GM18951 (cell line): ENCODE data around the gene MIEF1.

Source experiments
- POLR2A ChIP-seq: IDR thresholded peaks from 4 replicates; pipeline ENCODE4 v1.6.1; 2011; ENCODE audit warnings: mild to moderate bottlenecking; ENCODE audit not compliant: insufficient read length, insufficient read depth; ENCODE audit errors: extremely low read depth
- in situ Hi-C: fragments of 300-500 bp; cut with MboI; formaldehyde crosslinking; loops from one replicate; pipeline ENCODE4 v1.12.0; 2022; ENCODE audit warnings: low sequenced_read_pairs, mixed read lengths, inconsistent platforms; ENCODE audit not compliant: unreplicated experiment

MIEF1 gene

DNA sequence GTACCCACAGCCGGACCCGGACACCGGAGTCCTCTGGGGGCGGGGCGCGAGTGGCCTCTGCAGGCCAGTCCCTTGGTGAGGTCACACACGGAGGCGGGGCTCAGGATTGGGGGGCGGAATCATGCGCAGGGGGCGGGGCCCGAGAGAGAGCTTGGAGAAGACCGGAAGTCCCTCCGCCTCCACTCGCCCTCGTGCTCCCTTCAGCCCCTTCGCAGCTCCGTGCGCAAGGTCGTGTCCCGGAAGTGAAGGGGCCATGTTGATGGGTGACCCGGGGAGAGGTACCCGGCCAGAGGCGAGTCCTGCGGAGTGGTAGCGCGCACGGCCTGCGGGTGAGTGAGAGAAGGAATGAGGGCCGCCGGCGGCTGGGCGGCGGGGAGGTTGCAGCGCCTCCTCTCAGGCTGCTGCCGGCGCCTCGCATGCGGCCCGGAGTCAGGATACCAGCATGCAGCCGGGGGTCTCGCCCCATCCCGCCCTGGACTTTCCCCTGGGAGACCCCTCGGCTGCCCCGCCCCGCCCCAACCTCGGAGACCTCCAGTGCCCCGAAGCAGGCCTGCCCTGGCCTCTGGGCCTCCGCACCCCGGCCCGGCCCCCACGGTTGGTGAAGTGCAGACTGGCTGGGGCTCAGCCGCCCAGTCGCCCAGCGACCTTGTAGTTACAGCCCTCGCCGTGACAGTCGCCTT lies at the start of gene MIEF1:
Gene MIEF1, plus strand, starts transcription at position 182 of the 680 bp plus-strand sequence. CDS start 9,005 bp downstream, outside the sequence.
- in situ Hi-C loops: no loop called here
- peak; percentile 82 for TF ChIP-seq POLR2A

- in situ Hi-C loops: no loop called here
- no peak for TF ChIP-seq POLR2A
Observed at GRCh38 chr22:39452740-39453040, 49.4 kb upstream of the MIEF1 start.

DNA sequence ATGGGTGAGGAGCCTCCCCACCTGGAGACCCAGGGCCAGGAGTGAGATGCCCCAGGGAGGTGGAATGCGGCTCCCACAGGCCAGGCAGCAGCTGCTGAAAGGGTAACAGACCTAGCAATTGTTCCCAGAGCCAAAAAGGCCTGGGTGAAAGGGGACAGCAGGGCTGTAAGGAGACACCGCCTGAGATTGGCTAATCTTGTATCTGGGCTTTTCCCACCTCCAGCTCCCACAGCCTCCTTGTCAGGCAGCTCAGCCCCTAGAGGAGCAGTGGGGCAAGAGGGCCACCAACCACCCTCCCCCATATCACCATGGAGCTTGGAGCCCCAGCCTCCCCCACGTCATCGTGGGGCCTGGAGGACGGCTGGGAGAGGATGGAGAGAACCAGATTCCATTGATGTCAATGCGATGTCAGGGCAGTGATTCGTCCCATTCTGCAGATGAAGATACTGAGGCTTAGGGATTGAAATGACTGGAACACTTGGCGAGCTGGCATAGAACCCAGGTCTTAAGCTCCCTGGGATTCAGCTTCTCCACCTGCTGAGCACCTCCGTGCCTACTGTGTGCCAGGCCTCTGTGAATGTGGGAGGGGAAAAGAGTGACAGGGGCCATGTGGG lies 48.2 kb upstream of the MIEF1 start:
- no peak for TF ChIP-seq POLR2A
- in situ Hi-C loops: no loop called here

DNA sequence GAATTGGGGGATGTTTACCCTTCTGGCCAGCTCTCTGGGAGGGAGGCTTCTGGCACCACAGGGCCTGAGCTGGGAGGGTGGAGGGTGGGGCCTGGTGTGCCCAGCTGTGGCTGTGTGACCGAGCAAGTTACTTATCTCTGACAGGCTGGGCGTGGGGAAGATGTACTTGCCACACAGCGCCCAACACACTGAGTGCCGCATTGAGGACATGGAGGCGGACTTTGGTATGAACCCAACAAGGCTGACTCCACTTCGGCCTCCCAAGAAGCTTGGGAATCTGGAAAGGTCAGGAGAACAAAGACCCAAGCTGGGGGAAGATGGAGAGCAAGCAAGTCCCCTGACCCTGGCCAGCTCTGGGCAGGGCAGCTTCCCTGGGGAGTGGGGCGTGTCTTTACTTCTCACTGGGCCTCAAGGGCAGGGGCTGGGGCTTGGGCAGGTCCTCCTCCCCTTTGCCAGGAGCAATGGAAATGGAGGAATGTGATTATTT lies 47.7 kb upstream of the MIEF1 start:
- in situ Hi-C loops: no loop called here
- no peak for TF ChIP-seq POLR2A

DNA sequence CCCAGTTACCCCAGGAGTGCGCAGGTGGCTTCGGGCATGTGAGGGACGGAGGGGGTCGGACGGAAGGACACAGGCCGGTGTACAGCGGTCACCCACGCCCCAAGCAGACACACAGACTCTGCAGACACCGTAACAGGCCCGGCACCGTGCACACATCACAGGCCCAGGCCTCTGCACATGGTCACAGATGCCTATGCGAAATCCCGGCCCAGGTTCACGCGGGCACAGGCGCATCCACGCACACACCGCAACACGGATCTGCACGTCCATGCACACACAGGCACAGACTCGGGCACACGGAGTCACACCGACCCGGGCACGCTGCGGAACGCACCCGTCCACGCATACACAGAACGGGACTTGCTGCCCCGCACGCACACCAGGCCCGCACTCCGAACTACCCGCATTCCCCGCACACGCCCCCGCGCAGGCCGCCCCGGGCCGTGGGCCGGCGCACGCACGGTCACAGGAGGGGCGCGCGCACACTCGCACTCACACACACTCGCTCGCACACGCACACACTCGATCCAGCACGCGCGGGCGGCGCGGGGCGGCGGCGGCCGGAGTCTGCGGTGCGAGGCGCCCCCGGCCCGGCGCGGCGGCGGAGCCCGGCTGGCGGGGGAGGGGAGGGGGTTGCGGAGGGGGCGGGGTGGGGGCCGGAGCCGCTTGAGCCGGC lies 45.4 kb upstream of the MIEF1 start, which contains the start of gene MGAT3:
Gene MGAT3, plus strand, starts transcription at position 491 of the 676 bp plus-strand sequence. CDS start 30,336 bp downstream, outside the sequence.
- TF ChIP-seq POLR2A: no peak
- in situ Hi-C loops: no loop called here

DNA sequence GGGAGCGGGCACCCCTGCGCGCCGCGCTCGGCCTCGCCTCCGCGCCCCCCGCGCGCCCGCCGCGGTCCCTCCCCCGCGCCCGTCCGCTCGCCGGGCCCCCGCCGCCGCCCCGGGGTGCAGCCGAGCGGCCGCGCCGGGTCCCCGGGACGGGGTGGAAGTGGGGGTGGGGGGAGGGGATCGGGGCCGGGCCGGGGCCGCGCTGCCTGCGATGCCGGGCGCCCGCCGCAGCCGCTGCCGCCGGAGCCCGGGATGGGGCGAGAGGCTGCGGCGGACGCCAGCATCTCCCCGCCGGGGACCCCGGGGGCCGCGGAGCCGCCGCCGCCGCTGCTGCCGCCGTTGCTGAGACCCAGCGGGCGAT lies 44.9 kb upstream of the MIEF1 start:
- no peak for TF ChIP-seq POLR2A
- in situ Hi-C loops: no loop called here

DNA sequence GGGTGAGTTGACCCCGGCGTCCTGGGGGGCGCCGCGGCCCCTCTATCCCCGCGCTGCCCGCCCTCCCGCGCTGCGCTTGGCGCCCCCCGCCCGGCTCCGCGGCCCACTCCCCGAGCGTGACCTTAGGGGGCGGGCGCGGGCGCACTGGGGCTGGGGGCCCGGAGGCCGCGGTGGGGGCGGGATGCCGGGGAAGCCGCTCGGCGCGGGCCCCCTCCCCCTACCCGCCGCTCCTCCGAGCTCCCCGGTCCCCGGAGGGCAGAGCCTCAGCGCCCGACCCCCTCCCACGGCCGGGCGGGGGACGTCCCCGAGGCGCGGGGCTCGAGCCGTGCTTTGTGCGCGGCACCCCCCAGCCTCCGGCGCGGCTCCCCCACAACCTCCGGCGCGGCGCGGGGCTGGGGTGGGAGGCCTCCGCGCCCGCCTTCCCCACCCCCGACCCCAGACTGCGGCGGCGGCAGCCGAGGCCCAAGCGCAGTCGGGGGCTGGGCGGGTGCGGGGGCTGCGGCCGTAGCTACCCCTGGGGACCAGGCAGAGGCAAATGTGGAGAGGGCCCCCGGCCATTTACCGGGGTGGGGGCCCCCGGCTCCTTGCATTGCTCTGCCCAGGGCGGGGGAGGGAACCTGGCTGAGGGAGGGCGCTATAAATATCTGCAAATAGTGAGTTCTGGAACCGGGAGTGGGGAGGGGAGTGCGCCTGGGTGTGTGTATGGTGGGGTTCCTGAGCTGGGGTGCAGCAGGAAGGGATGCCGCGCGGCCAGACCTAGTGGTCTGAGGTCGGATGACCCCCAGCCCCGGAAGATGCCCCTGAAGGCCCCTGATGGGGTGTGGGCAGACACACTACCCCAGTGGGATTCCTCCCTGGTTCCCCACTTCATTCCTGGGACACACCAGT lies 44.3 kb upstream of the MIEF1 start:
- TF ChIP-seq POLR2A: no peak
- in situ Hi-C loops: no loop called here

- in situ Hi-C loops: no loop called here
- no peak for TF ChIP-seq POLR2A
Observed at GRCh38 chr22:39458444-39459083, 43.5 kb upstream of the MIEF1 start.

DNA sequence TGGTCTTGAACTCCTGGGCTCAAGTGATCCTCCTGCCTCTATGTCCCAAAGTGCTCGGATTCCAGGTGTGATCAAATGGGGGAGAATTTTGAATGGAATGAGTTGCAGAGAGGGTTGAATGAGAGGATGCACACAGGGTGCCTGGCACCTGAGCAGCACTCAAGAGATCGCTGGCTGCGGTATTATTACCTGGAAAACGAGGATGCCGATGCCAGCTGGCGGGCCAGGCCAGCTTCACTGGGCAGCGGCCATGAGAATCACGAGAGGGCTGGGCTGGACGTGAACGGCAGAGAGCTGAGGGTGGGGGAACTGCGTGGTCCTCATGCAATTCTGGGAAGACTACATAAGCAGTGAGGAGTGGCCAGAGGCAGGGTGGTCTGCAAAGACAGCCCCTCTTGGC lies 42.4 kb upstream of the MIEF1 start:
- no peak for TF ChIP-seq POLR2A
- in situ Hi-C loops: no loop called here

DNA sequence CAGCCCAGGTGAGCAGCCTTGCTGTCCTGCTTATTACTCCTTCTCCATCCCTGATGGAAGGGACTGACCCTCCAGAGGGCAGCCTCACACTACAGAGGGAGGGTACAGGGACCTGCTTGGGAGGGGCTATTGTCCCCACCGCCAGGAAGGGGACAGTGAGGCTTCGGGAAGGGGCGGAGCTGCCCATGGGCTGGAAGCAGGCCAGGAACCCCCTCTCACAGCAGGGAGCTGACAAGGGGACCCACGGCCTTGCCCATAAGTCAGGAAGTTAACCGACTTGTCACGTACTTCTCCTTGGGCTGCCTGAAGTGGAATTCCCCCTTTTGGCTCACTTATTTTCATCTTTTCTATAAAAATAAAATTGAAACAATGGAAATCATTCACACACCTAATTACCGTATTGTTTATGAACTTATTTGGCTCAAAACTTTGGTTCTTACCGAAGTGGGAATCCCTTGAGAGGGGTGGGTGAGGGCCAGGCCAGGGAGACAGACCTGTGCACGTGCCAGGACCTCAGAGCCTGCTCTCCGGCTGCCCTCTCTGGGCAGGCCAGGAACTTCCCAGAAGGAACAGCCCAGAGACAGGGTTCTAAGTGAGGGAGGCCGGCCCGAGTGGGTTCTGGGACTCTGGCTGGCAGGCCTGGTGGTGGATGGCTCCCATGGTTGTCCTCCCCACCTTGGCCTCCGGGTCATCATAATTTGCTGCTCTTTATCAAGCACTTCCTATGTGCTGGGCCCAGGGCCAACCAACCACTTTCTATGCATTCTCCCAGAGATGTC lies 39.5 kb upstream of the MIEF1 start:
- in situ Hi-C loops: no loop called here
- no peak for TF ChIP-seq POLR2A

DNA sequence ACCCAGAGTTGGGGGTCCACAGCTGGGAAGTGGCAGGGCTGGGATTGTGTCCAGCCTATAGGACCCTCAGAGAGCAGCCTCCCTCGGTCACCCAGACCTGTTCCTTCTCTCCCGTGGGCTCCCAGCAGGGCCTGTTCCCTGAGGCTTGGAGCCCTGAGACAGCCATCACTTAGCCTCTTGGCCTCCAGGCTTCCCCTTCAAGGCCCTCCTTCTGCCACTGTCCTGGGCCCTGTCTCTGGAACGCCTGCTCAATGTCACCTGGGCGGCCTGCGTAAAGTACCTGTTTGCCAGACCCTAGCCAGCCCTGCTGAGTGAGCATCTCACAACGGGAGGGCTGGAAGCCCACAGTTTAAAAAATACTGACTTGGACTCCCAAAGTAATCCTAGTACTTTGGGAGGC lies 38.8 kb upstream of the MIEF1 start:
- TF ChIP-seq POLR2A: no peak
- in situ Hi-C loops: no loop called here

GRCh38 chr22:39463931-39464390 lies 38.1 kb upstream of the MIEF1 start:
- in situ Hi-C loops: no loop called here
- no peak for TF ChIP-seq POLR2A
